BE2C (cell line): ENCODE data around the gene RASSF4.

Source experiments
- DNase-seq: peaks from one replicate; pipeline ENCODE4 v3.0.0-alpha.2; 2020
- H3K27me3 ChIP-seq: fragments of 250-450 bp; sonication (Bioruptor Pico); 2 replicates; pipeline ENCODE4 v1.5.1; 2020; ENCODE audit warnings: mild to moderate bottlenecking
- H3K36me3 ChIP-seq: fragments of 250-450 bp; sonication (Bioruptor Pico); 2 replicates; pipeline ENCODE4 v1.5.1; 2020; ENCODE audit warnings: mild to moderate bottlenecking
- H3K4me1 ChIP-seq: fragments of 250-450 bp; sonication (Bioruptor Pico); 2 replicates; pipeline ENCODE4 v1.5.1; 2020
- H3K4me3 ChIP-seq: 2 replicates; pipeline ENCODE4 v1.5.1; 2011; ENCODE audit warnings: low read depth, low read length
- H3K9me3 ChIP-seq: fragments of 250-450 bp; sonication (Bioruptor Pico); 2 replicates; pipeline ENCODE4 v1.5.1; 2020
- CTCF ChIP-seq: IDR thresholded peaks from 2 replicates; pipeline ENCODE4 v1.5.1; 2012; ENCODE audit warnings: mild to moderate bottlenecking, low read depth, low read length

The RASSF4 gene

GRCh38 chr10:44981172-44982113 is 21.8 kb downstream of the RASSF4 start:
- Histone ChIP-seq H3K9me3 (no peaks in the 10 kb centered on the region), H3K4me1 (peaks cover 11% of the 10 kb centered on the region), H3K36me3 (no peaks in the 10 kb centered on the region), H3K27me3 (no peaks in the 10 kb centered on the region), H3K4me3 (no peak overlapping the region)
- no peak for DNase-seq
- TF ChIP-seq CTCF = no peak

GRCh38 chr10:44982114-44982460 is 22.5 kb downstream of the RASSF4 start:
- no peak for TF ChIP-seq CTCF
- H3K4me1 ChIP-seq = peaks cover 11% of the 10 kb centered on the region

DNA sequence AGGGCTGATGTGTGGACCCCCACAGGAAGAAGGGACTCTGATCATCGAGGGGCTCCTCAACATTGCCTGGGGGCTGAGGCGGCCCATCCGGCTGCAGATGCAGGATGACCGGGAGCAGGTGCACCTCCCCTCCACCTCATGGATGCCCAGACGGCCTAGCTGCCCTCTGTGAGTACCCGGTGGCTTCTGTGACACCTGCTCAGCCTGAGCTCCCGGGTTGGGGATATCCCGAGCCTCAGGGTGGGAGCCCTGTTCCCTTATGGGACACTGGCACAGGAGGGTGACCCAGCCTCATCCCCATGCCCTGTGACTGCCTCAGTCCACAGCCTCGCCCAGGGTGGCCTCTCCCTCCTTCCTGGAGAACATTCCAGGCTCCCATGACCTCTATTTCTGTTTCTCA is 22.9 kb downstream of the RASSF4 start:
- Histone ChIP-seq H3K27me3 (no peaks in the 10 kb centered on the region), H3K9me3 (no peaks in the 10 kb centered on the region), H3K4me1 (peaks cover 11% of the 10 kb centered on the region), H3K36me3 (no peaks in the 10 kb centered on the region), H3K4me3 (no peak overlapping the region)
- no peak for TF ChIP-seq CTCF
- DNase-seq = no peak

More at GRCh38 chr10:44982114-44982460, 22.5 kb downstream of the RASSF4 start:
- no peaks in the 10 kb centered on the region for H3K36me3 ChIP-seq
- DNase-seq = no peak
- no peaks in the 10 kb centered on the region for H3K9me3 ChIP-seq
- H3K27me3 ChIP-seq = no peaks in the 10 kb centered on the region
- no peak overlapping the region for H3K4me3 ChIP-seq

GRCh38 chr10:44983066-44983894 is 23.7 kb downstream of the RASSF4 start:
- TF ChIP-seq CTCF = no peak
- no peak overlapping the region for H3K4me3 ChIP-seq
- no peaks in the 10 kb centered on the region for H3K36me3 ChIP-seq
- no peaks in the 10 kb centered on the region for H3K9me3 ChIP-seq
- no peaks in the 10 kb centered on the region for H3K27me3 ChIP-seq
- H3K4me1 ChIP-seq = peaks cover 11% of the 10 kb centered on the region
- DNase-seq = no peak

- H3K27me3 ChIP-seq = no peaks in the 10 kb centered on the region
- no peak for DNase-seq
- TF ChIP-seq CTCF = no peak
- H3K4me3 ChIP-seq = no peak overlapping the region
- H3K9me3 ChIP-seq = no peaks in the 10 kb centered on the region
- peaks cover 6% of the 10 kb centered on the region for H3K4me1 ChIP-seq
- no peaks in the 10 kb centered on the region for H3K36me3 ChIP-seq
These were observed 24.3 kb downstream of the RASSF4 start for GRCh38 chr10:44983895-44984278.
